H1 (cell line): Measurements from ENCODE around the gene GRAMD1B.

Experiments used
- CHD1 ChIP-seq: IDR thresholded peaks from 2 replicates; pipeline ENCODE4 v1.6.1; 2012; ENCODE audit warnings: low read depth, low read length, improper control_type of control experiment
- EZH2 ChIP-seq: fragments of 200-600 bp; sonication (generic); IDR thresholded peaks from 2 replicates; pipeline ENCODE4 v1.7.1; 2012; ENCODE audit warnings: low read depth, mild to moderate bottlenecking, moderate library complexity, low read length, inconsistent platforms; ENCODE audit not compliant: severe bottlenecking
- GABPA ChIP-seq: IDR thresholded peaks from 2 replicates; pipeline ENCODE4 v1.6.1; 2011; ENCODE audit warnings: mild to moderate bottlenecking, low read length, moderate library complexity, borderline replicate concordance; ENCODE audit not compliant: insufficient read depth
- NANOG ChIP-seq: IDR thresholded peaks from 2 replicates; pipeline ENCODE4 v1.6.1; 2011; ENCODE audit warnings: low read length, low read depth, mild to moderate bottlenecking, inconsistent platforms; ENCODE audit not compliant: insufficient read depth, poor library complexity, severe bottlenecking
- NRF1 ChIP-seq: IDR thresholded peaks from 2 replicates; pipeline ENCODE4 v1.6.1; 2011; ENCODE audit warnings: mild to moderate bottlenecking, low read depth, low read length, improper control_type of control experiment
- PHF8 ChIP-seq: fragments of 200-600 bp; sonication (generic); conservative IDR thresholded peaks from 2 replicates; pipeline ENCODE4 v1.7.1; 2012; ENCODE audit warnings: low read depth, mild to moderate bottlenecking, inconsistent platforms, low read length, moderate library complexity
- POLR2A ChIP-seq, 2 experiments: IDR thresholded peaks; 1 replicate in 1 of 2; 2 replicates in 1 of 2; pipeline ENCODE4 v1.6.1; 2011; ENCODE audit warnings: low read depth in 2 of 2, low read length in 2 of 2, mild to moderate bottlenecking in 2 of 2; ENCODE audit errors: control extremely low read depth in 1 of 2
- TF ChIP-seq, protein P1 (sequence below), 3 experiments: IDR thresholded peaks; 1 replicate in 2 of 3; 2 replicates in 1 of 3; pipeline versions ENCODE4 v1.5.1 to v1.6.1; 2011; ENCODE audit warnings: low read length in 3 of 3, mild to moderate bottlenecking in 3 of 3, inconsistent platforms in 2 of 3, low read depth in 1 of 3, moderate library complexity in 1 of 3; ENCODE audit not compliant: insufficient read depth in 1 of 3; ENCODE audit errors: control extremely low read depth in 1 of 3

- TF ChIP-seq PHF8 (no peak), POLR2A (IDR thresholded peaks at IDR 0.05; ENCODE audit: control extremely low read depth in 1 of 2, low read depth in 2 of 2, low read length in 2 of 2) (no peak), CHD1 (no peak), EZH2 (no peak), GABPA (no peak), NANOG (no peak), NRF1 (no peak)
- TF ChIP-seq, protein P1, sequence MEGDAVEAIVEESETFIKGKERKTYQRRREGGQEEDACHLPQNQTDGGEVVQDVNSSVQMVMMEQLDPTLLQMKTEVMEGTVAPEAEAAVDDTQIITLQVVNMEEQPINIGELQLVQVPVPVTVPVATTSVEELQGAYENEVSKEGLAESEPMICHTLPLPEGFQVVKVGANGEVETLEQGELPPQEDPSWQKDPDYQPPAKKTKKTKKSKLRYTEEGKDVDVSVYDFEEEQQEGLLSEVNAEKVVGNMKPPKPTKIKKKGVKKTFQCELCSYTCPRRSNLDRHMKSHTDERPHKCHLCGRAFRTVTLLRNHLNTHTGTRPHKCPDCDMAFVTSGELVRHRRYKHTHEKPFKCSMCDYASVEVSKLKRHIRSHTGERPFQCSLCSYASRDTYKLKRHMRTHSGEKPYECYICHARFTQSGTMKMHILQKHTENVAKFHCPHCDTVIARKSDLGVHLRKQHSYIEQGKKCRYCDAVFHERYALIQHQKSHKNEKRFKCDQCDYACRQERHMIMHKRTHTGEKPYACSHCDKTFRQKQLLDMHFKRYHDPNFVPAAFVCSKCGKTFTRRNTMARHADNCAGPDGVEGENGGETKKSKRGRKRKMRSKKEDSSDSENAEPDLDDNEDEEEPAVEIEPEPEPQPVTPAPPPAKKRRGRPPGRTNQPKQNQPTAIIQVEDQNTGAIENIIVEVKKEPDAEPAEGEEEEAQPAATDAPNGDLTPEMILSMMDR (IDR thresholded peaks at IDR 0.05; ENCODE audit: control extremely low read depth in 1 of 3, insufficient read depth in 1 of 3, low read depth in 1 of 3, low read length in 3 of 3): peak in 1 of 3 experiments; percentile 15; a peak in 1 of 4 replicates
Observed at GRCh38 chr11:123594188-123594901, 164.3 kb downstream of the GRAMD1B start.
